ENCODE data around the gene NPAS3.

GRCh38 chr14:33275879-33276278, 337.2 kb downstream of the NPAS3 start:
- TF ChIP-seq GATA3 (IDR thresholded peaks at IDR 0.05; ENCODE audit: low read depth, low read length) = no peak
- no peak for TF ChIP-seq GATA2 (IDR thresholded peaks at IDR 0.05; ENCODE audit: low read depth, low read length)
